ENCODE data around the gene HOXD11. TPM values are rescaled to one million over a fixed set of nuclear protein-coding genes. Genes with fewer than 3 reads are reported as not detected.

Gene HOXD11
- total and polyA plus RNA-seq, 2 of the 13 experiments (the other 11 are each of a cell fraction or from before 2014, with no cell fraction given): not detected

DNA sequence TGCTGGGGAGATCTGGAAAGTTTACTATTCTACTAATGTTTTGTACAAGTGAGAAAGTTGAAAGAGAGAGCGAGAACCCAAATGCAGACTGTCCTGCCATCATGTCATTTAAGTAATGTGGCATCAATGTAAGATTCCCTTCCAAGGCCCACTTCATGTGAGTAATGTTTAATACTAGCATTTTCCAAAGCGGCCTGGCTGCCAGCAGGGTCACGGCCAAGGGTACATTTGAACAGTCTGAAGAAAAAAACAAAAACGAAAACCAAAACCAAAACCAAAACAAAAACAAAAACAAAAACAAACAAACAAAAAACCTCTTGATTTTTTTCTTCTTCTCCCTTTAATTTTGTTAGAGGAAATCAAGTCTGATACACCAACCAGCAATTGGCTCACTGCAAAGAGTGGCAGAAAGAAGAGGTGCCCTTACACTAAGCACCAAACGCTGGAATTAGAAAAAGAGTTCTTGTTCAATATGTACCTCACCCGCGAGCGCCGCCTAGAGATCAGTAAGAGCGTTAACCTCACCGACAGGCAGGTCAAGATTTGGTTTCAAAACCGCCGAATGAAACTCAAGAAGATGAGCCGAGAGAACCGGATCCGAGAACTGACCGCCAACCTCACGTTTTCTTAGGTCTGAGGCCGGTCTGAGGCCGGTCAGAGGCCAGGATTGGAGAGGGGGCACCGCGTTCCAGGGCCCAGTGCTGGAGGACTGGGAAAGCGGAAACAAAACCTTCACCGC is 11.7 kb downstream of the HOXD11 start:
- Histone ChIP-seq H3K4me3 (replicated peaks in 1 of 3; ENCODE audit: insufficient read depth in 1 of 3, low read depth in 2 of 3, low read length in 3 of 3) (no peak overlapping the region; a peak in 1 of 6 replicates), H2AFZ (ENCODE audit: low read length) (no peak overlapping the region), H3K27me3 (ENCODE audit: control insufficient read depth in 1 of 2, insufficient read depth in 2 of 2, low read length in 2 of 2) (peaks cover 21 to 98% of the 10 kb centered on the region in 2 experiments), H3K9me3 (ENCODE audit: low read length) (no peaks in the 10 kb centered on the region), H4K20me1 (ENCODE audit: insufficient read depth, low read length) (no peaks in the 10 kb centered on the region), H3K27ac (ENCODE audit: extremely low read length, insufficient read depth, low read length) (no peak overlapping the region), H3K4me2 (ENCODE audit: low read depth, low read length) (peak overlapping the region; percentile 44; the same call in 1 of the 2 replicates), H3K4me1 (ENCODE audit: insufficient read depth, low read length) (peaks cover 13% of the 10 kb centered on the region), H3K79me2 (ENCODE audit: insufficient read depth, low read length) (no peaks in the 10 kb centered on the region), H3K9ac (ENCODE audit: insufficient read depth, low read depth, low read length) (no peak overlapping the region), H3K36me3 (replicated peaks in 1 of 2; ENCODE audit: control insufficient read depth in 1 of 2, insufficient read depth in 2 of 2, low read length in 2 of 2) (no peaks in the 10 kb centered on the region)
- intact Hi-C loops (cut with micrococcal nuclease; ENCODE audit: unreplicated experiment): no loop called here
- 21% methylated on average over 24 of the region's 24 CpGs for WGBS (ENCODE audit: low lambda C conversion rate)
- DNase-seq (ENCODE audit: low spot score): peak; percentile 54
- TF ChIP-seq CBX2 (IDR thresholded peaks at IDR 0.05; ENCODE audit: low read depth, low read length): peak; percentile 50; the same call in 1 of the 2 replicates
- TF ChIP-seq CBX2 (CRISPR knock-in tag; IDR thresholded peaks at IDR 0.05; ENCODE audit: low read depth): no peak
- TF ChIP-seq, protein P1, sequence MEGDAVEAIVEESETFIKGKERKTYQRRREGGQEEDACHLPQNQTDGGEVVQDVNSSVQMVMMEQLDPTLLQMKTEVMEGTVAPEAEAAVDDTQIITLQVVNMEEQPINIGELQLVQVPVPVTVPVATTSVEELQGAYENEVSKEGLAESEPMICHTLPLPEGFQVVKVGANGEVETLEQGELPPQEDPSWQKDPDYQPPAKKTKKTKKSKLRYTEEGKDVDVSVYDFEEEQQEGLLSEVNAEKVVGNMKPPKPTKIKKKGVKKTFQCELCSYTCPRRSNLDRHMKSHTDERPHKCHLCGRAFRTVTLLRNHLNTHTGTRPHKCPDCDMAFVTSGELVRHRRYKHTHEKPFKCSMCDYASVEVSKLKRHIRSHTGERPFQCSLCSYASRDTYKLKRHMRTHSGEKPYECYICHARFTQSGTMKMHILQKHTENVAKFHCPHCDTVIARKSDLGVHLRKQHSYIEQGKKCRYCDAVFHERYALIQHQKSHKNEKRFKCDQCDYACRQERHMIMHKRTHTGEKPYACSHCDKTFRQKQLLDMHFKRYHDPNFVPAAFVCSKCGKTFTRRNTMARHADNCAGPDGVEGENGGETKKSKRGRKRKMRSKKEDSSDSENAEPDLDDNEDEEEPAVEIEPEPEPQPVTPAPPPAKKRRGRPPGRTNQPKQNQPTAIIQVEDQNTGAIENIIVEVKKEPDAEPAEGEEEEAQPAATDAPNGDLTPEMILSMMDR (CRISPR knock-in tag; IDR thresholded peaks at IDR 0.05): peak; percentile 53
- 0 out of 2 replicates have a peak, but pooled peaks have one; percentile 35 for TF ChIP-seq EZH2 (conservative IDR thresholded peaks at IDR 0.05; ENCODE audit: low read depth, low read length)
- TF ChIP-seq, protein P2, sequence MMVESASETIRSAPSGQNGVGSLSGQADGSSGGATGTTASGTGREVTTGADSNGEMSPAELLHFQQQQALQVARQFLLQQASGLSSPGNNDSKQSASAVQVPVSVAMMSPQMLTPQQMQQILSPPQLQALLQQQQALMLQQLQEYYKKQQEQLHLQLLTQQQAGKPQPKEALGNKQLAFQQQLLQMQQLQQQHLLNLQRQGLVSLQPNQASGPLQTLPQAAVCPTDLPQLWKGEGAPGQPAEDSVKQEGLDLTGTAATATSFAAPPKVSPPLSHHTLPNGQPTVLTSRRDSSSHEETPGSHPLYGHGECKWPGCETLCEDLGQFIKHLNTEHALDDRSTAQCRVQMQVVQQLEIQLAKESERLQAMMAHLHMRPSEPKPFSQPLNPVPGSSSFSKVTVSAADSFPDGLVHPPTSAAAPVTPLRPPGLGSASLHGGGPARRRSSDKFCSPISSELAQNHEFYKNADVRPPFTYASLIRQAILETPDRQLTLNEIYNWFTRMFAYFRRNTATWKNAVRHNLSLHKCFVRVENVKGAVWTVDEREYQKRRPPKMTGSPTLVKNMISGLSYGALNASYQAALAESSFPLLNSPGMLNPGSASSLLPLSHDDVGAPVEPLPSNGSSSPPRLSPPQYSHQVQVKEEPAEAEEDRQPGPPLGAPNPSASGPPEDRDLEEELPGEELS (CRISPR knock-in tag; IDR thresholded peaks at IDR 0.05): no peak
- peak; percentile 28; the same call in 1 of the 2 replicates for TF ChIP-seq STAG1 (CRISPR knock-in tag; IDR thresholded peaks at IDR 0.05)
- TF ChIP-seq, protein P3, sequence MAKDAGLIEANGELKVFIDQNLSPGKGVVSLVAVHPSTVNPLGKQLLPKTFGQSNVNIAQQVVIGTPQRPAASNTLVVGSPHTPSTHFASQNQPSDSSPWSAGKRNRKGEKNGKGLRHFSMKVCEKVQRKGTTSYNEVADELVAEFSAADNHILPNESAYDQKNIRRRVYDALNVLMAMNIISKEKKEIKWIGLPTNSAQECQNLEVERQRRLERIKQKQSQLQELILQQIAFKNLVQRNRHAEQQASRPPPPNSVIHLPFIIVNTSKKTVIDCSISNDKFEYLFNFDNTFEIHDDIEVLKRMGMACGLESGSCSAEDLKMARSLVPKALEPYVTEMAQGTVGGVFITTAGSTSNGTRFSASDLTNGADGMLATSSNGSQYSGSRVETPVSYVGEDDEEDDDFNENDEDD (CRISPR knock-in tag; IDR thresholded peaks at IDR 0.05; ENCODE audit: borderline replicate concordance): no peak
- TF ChIP-seq ZNF496 (CRISPR knock-in tag; IDR thresholded peaks at IDR 0.05; ENCODE audit: insufficient replicate concordance): no peak
- ChIA-PET CTCF (ENCODE audit: low intra/inter-chr PET ratio, low total read pairs) (no interaction called here), POLR2A (no interaction called here)
- in situ Hi-C loops (cut with HindIII; ENCODE audit: extremely low pct_ligation_motif_present, low pct_unique_long_range_greater_than_20kb): no loop called here
- no peak for ATAC-seq
- BruUV-seq (replicated peaks): no TSS peak
- FAIRE-seq: peak; percentile 37
